Gastrocnemius medialis (tissue), 4 donors: ENCODE results near the gene PLEKHG1. TPM values are rescaled to one million over a fixed set of nuclear protein-coding genes. Genes with fewer than 3 reads are reported as not detected.

Experiments used
- ATAC-seq, 2 donors: fragments of 150-250 bp; one replicate each; pipeline ENCODE4 v1.9.1; 2016
- DNase-seq, 2 donors: peaks; one replicate each; pipeline ENCODE4 v3.0.0-alpha.2; 2019
- H3K27ac ChIP-seq, 4 donors: fragments of 200-600 bp; sonication (generic); 1 replicate in 1 of 4; 2 replicates in 3 of 4; pipeline ENCODE4 v1.5.1; 2016 to 2018; ENCODE audit warnings: mild to moderate bottlenecking in 2 of 4, moderate library complexity in 1 of 4
- H3K27me3 ChIP-seq, 3 donors: fragments of 200-600 bp; sonication (generic) in 2 of 3; 1 replicate in 1 of 3; 2 replicates in 2 of 3; pipeline versions ENCODE4 v1.5.1 to v1.6.0; 2016 to 2019; ENCODE audit warnings: mild to moderate bottlenecking in 1 of 3, moderate library complexity in 1 of 3
- H3K36me3 ChIP-seq, 2 donors: fragments of 200-600 bp; sonication (generic) in 1 of 2; one replicate each; pipeline ENCODE4 v1.5.1; 2017 to 2018
- H3K4me1 ChIP-seq, 2 donors: fragments of 200-600 bp; sonication (generic) in 1 of 2; one replicate each; pipeline ENCODE4 v1.5.1; 2016 to 2017; ENCODE audit warnings: mild to moderate bottlenecking in 2 of 2
- H3K4me3 ChIP-seq, 4 donors: fragments of 200-600 bp; sonication (generic) in 3 of 4; 1 replicate in 1 of 4; 2 replicates in 3 of 4; pipeline ENCODE4 v1.5.1; 2016 to 2019; ENCODE audit warnings: mild to moderate bottlenecking in 2 of 4
- H3K9me3 ChIP-seq, 3 donors: fragments of 200-600 bp; sonication (generic) in 2 of 3; 1 replicate in 1 of 3; 2 replicates in 2 of 3; pipeline ENCODE4 v1.5.1; 2016 to 2019
- POLR2A ChIP-seq, 2 donors: fragments of 450-650 bp; IDR thresholded peaks; one replicate each; pipeline ENCODE4 v1.6.1; 2017; ENCODE audit warnings: antibody characterized with exemption in 2 of 2, mild to moderate bottlenecking in 2 of 2, moderate library complexity in 2 of 2
- in situ Hi-C, 4 donors: fragments of 200-750 bp; cut with MboI; loops; one replicate each; pipeline versions ENCODE4 v1.15.0 to v1.8.0; 2017; ENCODE audit warnings: low sequenced_read_pairs in 4 of 4
- intact Hi-C: fragments of 100-400 bp; cut with DNase I; formaldehyde crosslinking; loops from one replicate; pipeline ENCODE4 v1.15.1; 2023; ENCODE audit warnings: low total_unique reads
- total RNA-seq, 4 donors: library from RNA; depleted of rRNA; stranded (reverse); fragments of >200 nt; gene quantifications; one replicate each; pipeline versions ENCODE4 v1.1.0 to v1.2.3, GENCODE V29; 2016
- TF ChIP-seq, protein P1 (sequence below), 5 experiments: fragments of 450-650 bp in 3 of 5; fragments of 200-600 bp in 2 of 5; sonication (generic) in 2 of 5; IDR thresholded peaks in 4 of 5; conservative IDR thresholded peaks in 1 of 5; 1 replicate in 4 of 5; 2 replicates in 1 of 5; pipeline ENCODE4 v1.5.1; 2016 to 2019; ENCODE audit warnings: antibody characterized with exemption in 5 of 5, mild to moderate bottlenecking in 3 of 5, moderate library complexity in 3 of 5

PLEKHG1 gene
- total RNA-seq, 4 donors from 2014 or later, result 2.3 to 7.7 (median 4.4) TPM

DNA sequence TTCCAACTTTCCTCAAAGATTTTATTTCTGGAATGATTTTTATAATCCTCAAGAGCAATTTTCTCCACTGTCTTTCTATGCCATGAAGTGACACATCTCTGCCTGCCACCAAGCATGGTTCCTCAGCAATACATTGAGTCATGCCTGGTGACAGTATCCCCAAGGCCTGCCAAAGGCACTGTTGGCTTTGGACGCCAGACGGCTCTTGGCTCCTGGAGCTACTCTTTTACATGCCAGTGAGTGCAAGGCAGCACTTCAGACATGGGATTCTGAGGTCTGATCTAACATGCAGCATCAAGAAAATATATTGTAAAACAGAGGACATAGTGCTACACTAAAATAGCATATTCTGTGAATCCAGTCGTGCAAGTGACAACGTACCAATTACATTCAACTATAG, 20.1 kb upstream of the PLEKHG1 start:
- ATAC-seq (no peak), DNase-seq (no peak)
- Histone ChIP-seq H3K4me1 (no peaks in the 10 kb centered on the region), H3K27me3 (no peaks in the 10 kb centered on the region), H3K4me3 (no peak overlapping the region), H3K27ac (no peak overlapping the region), H3K36me3 (no peaks in the 10 kb centered on the region), H3K9me3 (no peaks in the 10 kb centered on the region)
- in situ Hi-C loops (no loop called here), intact Hi-C loops (no loop called here)
- TF ChIP-seq, protein P1, sequence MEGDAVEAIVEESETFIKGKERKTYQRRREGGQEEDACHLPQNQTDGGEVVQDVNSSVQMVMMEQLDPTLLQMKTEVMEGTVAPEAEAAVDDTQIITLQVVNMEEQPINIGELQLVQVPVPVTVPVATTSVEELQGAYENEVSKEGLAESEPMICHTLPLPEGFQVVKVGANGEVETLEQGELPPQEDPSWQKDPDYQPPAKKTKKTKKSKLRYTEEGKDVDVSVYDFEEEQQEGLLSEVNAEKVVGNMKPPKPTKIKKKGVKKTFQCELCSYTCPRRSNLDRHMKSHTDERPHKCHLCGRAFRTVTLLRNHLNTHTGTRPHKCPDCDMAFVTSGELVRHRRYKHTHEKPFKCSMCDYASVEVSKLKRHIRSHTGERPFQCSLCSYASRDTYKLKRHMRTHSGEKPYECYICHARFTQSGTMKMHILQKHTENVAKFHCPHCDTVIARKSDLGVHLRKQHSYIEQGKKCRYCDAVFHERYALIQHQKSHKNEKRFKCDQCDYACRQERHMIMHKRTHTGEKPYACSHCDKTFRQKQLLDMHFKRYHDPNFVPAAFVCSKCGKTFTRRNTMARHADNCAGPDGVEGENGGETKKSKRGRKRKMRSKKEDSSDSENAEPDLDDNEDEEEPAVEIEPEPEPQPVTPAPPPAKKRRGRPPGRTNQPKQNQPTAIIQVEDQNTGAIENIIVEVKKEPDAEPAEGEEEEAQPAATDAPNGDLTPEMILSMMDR (IDR thresholded peaks at IDR 0.05 in 4 of 5, conservative IDR thresholded peaks at IDR 0.05 in 1 of 5), result no peak
- TF ChIP-seq POLR2A (IDR thresholded peaks at IDR 0.05), result no peak

DNA sequence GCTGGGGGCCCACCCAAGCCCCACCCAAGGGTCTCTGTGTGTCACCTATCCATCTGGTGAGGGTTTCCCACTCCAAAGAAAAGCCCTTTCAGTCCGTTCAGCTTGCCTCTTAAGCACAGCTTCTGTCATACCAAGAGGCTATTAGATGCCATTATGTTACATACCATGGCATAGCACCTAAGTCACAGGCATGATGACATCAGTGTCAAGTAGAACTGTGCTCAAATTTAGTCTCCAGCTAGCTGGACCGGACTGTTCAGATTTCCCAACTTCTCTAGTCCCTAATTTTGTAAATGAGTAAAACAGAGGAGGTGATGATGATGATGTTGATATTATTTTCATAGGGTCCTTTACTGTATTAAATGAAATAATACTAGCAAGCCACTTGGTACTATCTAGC, 19.2 kb upstream of the PLEKHG1 start:
- no peaks in the 10 kb centered on the region for H3K9me3 ChIP-seq
- H3K4me3 ChIP-seq, result no peak overlapping the region
- no peak for DNase-seq
- ATAC-seq, result no peak
- in situ Hi-C loops (no loop called here), intact Hi-C loops (no loop called here)
- no peak overlapping the region for H3K27ac ChIP-seq
- H3K4me1 ChIP-seq, result no peaks in the 10 kb centered on the region
- no peak for TF ChIP-seq POLR2A (IDR thresholded peaks at IDR 0.05)
- TF ChIP-seq, protein P1 (IDR thresholded peaks at IDR 0.05 in 4 of 5, conservative IDR thresholded peaks at IDR 0.05 in 1 of 5), result no peak
- no peaks in the 10 kb centered on the region for H3K36me3 ChIP-seq
- no peaks in the 10 kb centered on the region for H3K27me3 ChIP-seq

DNA sequence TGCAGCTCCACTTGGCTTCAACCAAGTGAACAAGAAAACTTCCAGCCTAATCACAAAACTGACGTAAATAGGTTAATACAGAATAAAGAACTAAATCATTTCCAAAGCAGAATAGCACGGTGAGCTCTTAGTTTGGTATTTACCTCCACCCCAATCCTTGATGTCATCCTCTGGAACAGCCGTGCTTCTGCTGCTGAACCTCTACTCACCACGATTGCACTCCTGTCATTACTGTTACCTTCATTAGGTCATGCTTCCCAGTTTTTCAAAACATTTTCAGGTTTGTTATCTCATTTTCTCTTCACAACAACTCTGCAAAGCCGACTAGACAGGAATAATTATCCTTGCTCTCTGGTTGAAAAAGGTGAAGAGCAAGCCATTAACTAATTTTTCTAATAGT, 15.6 kb upstream of the PLEKHG1 start:
- no peak overlapping the region for H3K27ac ChIP-seq
- TF ChIP-seq, protein P1 (IDR thresholded peaks at IDR 0.05 in 4 of 5, conservative IDR thresholded peaks at IDR 0.05 in 1 of 5), result no peak
- TF ChIP-seq POLR2A (IDR thresholded peaks at IDR 0.05), result no peak
- no peaks in the 10 kb centered on the region for H3K9me3 ChIP-seq
- H3K4me3 ChIP-seq, result no peak overlapping the region
- no peaks in the 10 kb centered on the region for H3K4me1 ChIP-seq
- no peaks in the 10 kb centered on the region for H3K36me3 ChIP-seq
- no peaks in the 10 kb centered on the region for H3K27me3 ChIP-seq
- intact Hi-C loops, result no loop called here
- DNase-seq (no peak), ATAC-seq (no peak)
- in situ Hi-C loops, result no loop called here

DNA sequence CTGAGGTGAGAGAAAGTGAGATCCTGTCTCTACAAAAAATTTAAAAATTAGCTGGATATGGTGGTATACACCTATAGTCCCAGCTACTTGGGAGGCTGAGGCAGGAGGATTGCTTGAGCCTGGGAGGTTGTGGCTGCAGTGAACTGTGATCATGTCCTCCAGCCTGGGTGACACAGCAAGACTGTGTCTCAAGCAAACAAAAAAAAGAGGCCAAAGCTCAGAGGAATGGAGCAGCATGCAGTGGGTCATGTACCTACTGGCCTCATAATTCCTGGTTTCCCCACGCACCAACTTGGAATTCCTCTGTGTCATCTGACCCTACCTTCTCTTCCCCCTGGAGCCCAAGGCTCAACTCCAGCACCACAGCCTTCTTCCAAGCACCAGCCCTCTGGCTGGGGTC, 15.1 kb upstream of the PLEKHG1 start:
- Histone ChIP-seq H3K27me3 (no peaks in the 10 kb centered on the region), H3K36me3 (no peaks in the 10 kb centered on the region), H3K4me3 (no peak overlapping the region), H3K4me1 (no peaks in the 10 kb centered on the region), H3K9me3 (no peaks in the 10 kb centered on the region), H3K27ac (no peak overlapping the region)
- in situ Hi-C loops (no loop called here), intact Hi-C loops (no loop called here)
- ATAC-seq (no peak), DNase-seq (no peak)
- TF ChIP-seq, protein P1 (IDR thresholded peaks at IDR 0.05 in 4 of 5, conservative IDR thresholded peaks at IDR 0.05 in 1 of 5), result no peak
- no peak for TF ChIP-seq POLR2A (IDR thresholded peaks at IDR 0.05)

DNA sequence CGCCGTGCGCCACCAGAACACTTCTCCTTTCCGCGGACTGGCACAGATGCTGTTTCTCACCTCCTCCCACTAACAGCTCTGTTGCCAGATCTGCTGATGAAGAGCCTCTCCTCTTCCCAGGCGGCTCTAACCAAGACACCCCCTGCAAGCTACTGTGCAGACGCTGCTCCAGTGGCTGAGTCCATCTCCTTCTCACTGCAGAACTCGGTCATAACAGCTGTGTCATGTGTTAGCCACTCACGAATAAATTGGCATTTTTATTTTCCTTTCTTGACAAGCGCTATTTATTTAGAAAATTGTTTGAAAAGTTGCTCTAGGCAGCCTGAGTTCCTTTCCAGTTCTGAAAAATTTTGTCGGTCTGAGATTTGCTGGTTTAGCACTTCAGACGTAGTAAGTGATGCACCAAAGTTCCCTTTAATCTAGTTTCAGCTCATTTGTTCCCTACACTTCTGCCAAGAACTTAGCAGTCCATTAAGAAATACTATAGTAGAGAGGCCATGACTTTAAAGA, 12.8 kb upstream of the PLEKHG1 start:
- no peaks in the 10 kb centered on the region for H3K27me3 ChIP-seq
- in situ Hi-C loops (no loop called here), intact Hi-C loops (no loop called here)
- H3K36me3 ChIP-seq, result no peaks in the 10 kb centered on the region
- TF ChIP-seq POLR2A (IDR thresholded peaks at IDR 0.05), result no peak
- TF ChIP-seq, protein P1 (IDR thresholded peaks at IDR 0.05 in 4 of 5, conservative IDR thresholded peaks at IDR 0.05 in 1 of 5), result no peak
- no peaks in the 10 kb centered on the region for H3K9me3 ChIP-seq
- ATAC-seq (no peak), DNase-seq (no peak)
- no peak overlapping the region for H3K27ac ChIP-seq
- no peaks in the 10 kb centered on the region for H3K4me1 ChIP-seq
- no peak overlapping the region for H3K4me3 ChIP-seq
